H9 (cell line): ENCODE results near the gene FOXI2. TPM values are rescaled to one million over a fixed set of nuclear protein-coding genes. Genes with fewer than 3 reads are reported as not detected.

ENCODE experiments used
- DNase-seq: peaks from one replicate; pipeline ENCODE4 v3.0.0-alpha.2; 2017
- H2AFZ ChIP-seq: one replicate; pipeline ENCODE4 v1.6.1; 2013; ENCODE audit warnings: mild to moderate bottlenecking, low read length, control low read depth, moderate library complexity
- H2AK5ac ChIP-seq: 2 replicates; pipeline ENCODE4 v1.6.1; 2013; ENCODE audit warnings: low read length, control low read depth, mixed read lengths; ENCODE audit not compliant: insufficient read length
- H2BK120ac ChIP-seq: one replicate; pipeline ENCODE4 v1.6.1; 2013; ENCODE audit warnings: low read depth, mild to moderate bottlenecking, low read length, control low read depth, inconsistent platforms; ENCODE audit not compliant: poor library complexity, severe bottlenecking
- H2BK12ac ChIP-seq: 2 replicates; pipeline ENCODE4 v1.6.1; 2013; ENCODE audit warnings: low read length, control low read depth, mixed read lengths, low read depth; ENCODE audit not compliant: insufficient read length
- H2BK15ac ChIP-seq: 2 replicates; pipeline ENCODE4 v1.6.1; 2013; ENCODE audit warnings: low read depth, low read length, control low read depth
- H2BK20ac ChIP-seq: one replicate; pipeline ENCODE4 v1.6.1; 2013; ENCODE audit warnings: low read depth, mild to moderate bottlenecking, low read length, control low read depth, inconsistent platforms; ENCODE audit not compliant: poor library complexity, severe bottlenecking
- H2BK5ac ChIP-seq: 2 replicates; pipeline ENCODE4 v1.6.1; 2013; ENCODE audit warnings: low read length, control low read depth, mixed read lengths; ENCODE audit not compliant: insufficient read length
- H3K14ac ChIP-seq: 2 replicates; pipeline ENCODE4 v1.6.1; 2013; ENCODE audit warnings: low read length, control low read depth; ENCODE audit not compliant: insufficient read depth
- H3K18ac ChIP-seq: 2 replicates; pipeline ENCODE4 v1.6.1; 2013; ENCODE audit warnings: low read depth, mild to moderate bottlenecking, mixed read lengths, low read length, control low read depth; ENCODE audit not compliant: insufficient read length
- H3K23ac ChIP-seq: 2 replicates; pipeline ENCODE4 v1.6.1; 2013; ENCODE audit warnings: low read length, control low read depth, mixed read lengths, low read depth; ENCODE audit not compliant: insufficient read length
- H3K23me2 ChIP-seq: 2 replicates; pipeline ENCODE4 v1.6.1; 2013; ENCODE audit warnings: low read depth, mild to moderate bottlenecking, mixed read lengths, low read length, control low read depth; ENCODE audit not compliant: insufficient read length, poor library complexity, severe bottlenecking
- H3K27ac ChIP-seq: 2 replicates; pipeline ENCODE4 v1.5.1; 2013; ENCODE audit warnings: low read length, control low read depth, mixed read lengths, low read depth; ENCODE audit not compliant: insufficient read length
- H3K27me3 ChIP-seq: 2 replicates; pipeline ENCODE4 v1.6.1; 2013; ENCODE audit warnings: low read length, control low read depth, inconsistent platforms; ENCODE audit not compliant: insufficient read depth
- H3K4ac ChIP-seq: 2 replicates; pipeline ENCODE4 v1.6.1; 2013; ENCODE audit warnings: low read depth, mild to moderate bottlenecking, control low read depth, inconsistent platforms, low read length, moderate library complexity
- H3K4me1 ChIP-seq: 2 replicates; pipeline ENCODE4 v1.6.1; 2013; ENCODE audit warnings: low read length, control low read depth, inconsistent platforms; ENCODE audit not compliant: insufficient read depth
- H3K4me2 ChIP-seq: 2 replicates; pipeline ENCODE4 v1.6.1; 2013; ENCODE audit warnings: low read length, control low read depth, mixed read lengths; ENCODE audit not compliant: insufficient read length, insufficient read depth
- H3K56ac ChIP-seq: 2 replicates; pipeline ENCODE4 v1.6.1; 2013; ENCODE audit warnings: low read depth, mild to moderate bottlenecking, mixed read lengths, low read length, control low read depth; ENCODE audit not compliant: insufficient read length
- H3K79me1 ChIP-seq: 2 replicates; pipeline ENCODE4 v1.6.1; 2013; ENCODE audit warnings: low read depth, mild to moderate bottlenecking, moderate library complexity, low read length, control low read depth, inconsistent platforms; ENCODE audit not compliant: insufficient read depth, poor library complexity, severe bottlenecking
- H3K79me2 ChIP-seq: 2 replicates; pipeline ENCODE4 v1.6.1; 2013; ENCODE audit warnings: low read length, control low read depth, inconsistent platforms; ENCODE audit not compliant: insufficient read depth
- H3K9ac ChIP-seq: 2 replicates; pipeline ENCODE4 v1.6.1; 2013; ENCODE audit warnings: low read length, control low read depth, mixed read lengths; ENCODE audit not compliant: insufficient read length; ENCODE audit errors: extremely low read depth
- H3K9me3 ChIP-seq: one replicate; pipeline ENCODE4 v1.6.1; 2013; ENCODE audit warnings: low read depth, low read length, inconsistent platforms; ENCODE audit not compliant: control insufficient read depth
- H3T11ph ChIP-seq: one replicate; pipeline ENCODE4 v1.6.1; 2013; ENCODE audit warnings: mild to moderate bottlenecking, low read length, control low read depth, inconsistent platforms
- H4K20me1 ChIP-seq: one replicate; pipeline ENCODE4 v1.6.1; 2013; ENCODE audit not compliant: control insufficient read depth, insufficient read length, insufficient read depth
- H4K5ac ChIP-seq: 2 replicates; pipeline ENCODE4 v1.6.1; 2013; ENCODE audit warnings: low read depth, mild to moderate bottlenecking, mixed read lengths, low read length, control low read depth; ENCODE audit not compliant: insufficient read length
- H4K8ac ChIP-seq: replicated peaks from 2 replicates; pipeline ENCODE4 v1.6.1; 2013; ENCODE audit warnings: low read length, control low read depth, mixed read lengths, low read depth; ENCODE audit not compliant: insufficient read length
- H4K91ac ChIP-seq: 2 replicates; pipeline ENCODE4 v1.6.1; 2013; ENCODE audit warnings: low read depth, mild to moderate bottlenecking, moderate library complexity, mixed read lengths, low read length, control low read depth; ENCODE audit not compliant: insufficient read length
- H3K27ac Mint-ChIP-seq, 3 experiments: 2 replicates in 2 of 3; 3 replicates in 1 of 3; pipeline ENCODE4 v1.8.0; 2020 to 2021; ENCODE audit warnings: mixed read lengths in 3 of 3, mild to moderate bottlenecking in 1 of 3, moderate library complexity in 1 of 3
- H3K27me3 Mint-ChIP-seq: 2 replicates; pipeline ENCODE4 v1.8.0; 2021; ENCODE audit warnings: low read depth, mild to moderate bottlenecking, moderate library complexity, mixed read lengths
- H3K36me3 Mint-ChIP-seq, 3 experiments: 2 replicates in 2 of 3; 3 replicates in 1 of 3; pipeline ENCODE4 v1.8.0; 2020 to 2021; ENCODE audit warnings: low read depth in 3 of 3, mixed read lengths in 3 of 3; ENCODE audit not compliant: insufficient read depth in 1 of 3
- H3K4me1 Mint-ChIP-seq, 2 experiments: 2 replicates each; pipeline ENCODE4 v1.8.0; 2020; ENCODE audit warnings: mixed read lengths in 2 of 2
- H3K4me3 Mint-ChIP-seq, 2 experiments: 2 replicates in 1 of 2; 3 replicates in 1 of 2; pipeline ENCODE4 v1.8.0; 2020 to 2021; ENCODE audit warnings: mild to moderate bottlenecking in 2 of 2, mixed read lengths in 2 of 2, moderate library complexity in 1 of 2
- H3K9me3 Mint-ChIP-seq, 2 experiments: 2 replicates in 1 of 2; 3 replicates in 1 of 2; pipeline ENCODE4 v1.8.0; 2020; ENCODE audit warnings: mild to moderate bottlenecking in 2 of 2, mixed read lengths in 2 of 2, moderate library complexity in 1 of 2
- WGBS: extraction: QIAGEN DNeasy Blood & Tissue Kit; methylation state at CpG from one replicate; pipeline ENCODE4 v1.1.7; 2013; ENCODE audit warnings: missing lambda C conversion rate, low lambda C conversion rate, mixed read lengths; ENCODE audit not compliant: insufficient read length; ENCODE audit errors: extremely low coverage; 5-methylcytosine and 5-hydroxymethylcytosine counted together
- total RNA-seq: library from RNA; stranded (reverse); gene quantifications from 2 replicates; pipeline ENCODE4 v1.2.1, GENCODE V29; 2021
- TF ChIP-seq, protein P1 (sequence below): fragments of 200-600 bp; sonication (generic); conservative IDR thresholded peaks from 3 replicates; pipeline ENCODE4 v1.8.0; 2021; ENCODE audit warnings: antibody characterized with exemption, mild to moderate bottlenecking

The FOXI2 gene
- total RNA-seq, 1 experiment from 2014 or later = 0.42 TPM

DNA sequence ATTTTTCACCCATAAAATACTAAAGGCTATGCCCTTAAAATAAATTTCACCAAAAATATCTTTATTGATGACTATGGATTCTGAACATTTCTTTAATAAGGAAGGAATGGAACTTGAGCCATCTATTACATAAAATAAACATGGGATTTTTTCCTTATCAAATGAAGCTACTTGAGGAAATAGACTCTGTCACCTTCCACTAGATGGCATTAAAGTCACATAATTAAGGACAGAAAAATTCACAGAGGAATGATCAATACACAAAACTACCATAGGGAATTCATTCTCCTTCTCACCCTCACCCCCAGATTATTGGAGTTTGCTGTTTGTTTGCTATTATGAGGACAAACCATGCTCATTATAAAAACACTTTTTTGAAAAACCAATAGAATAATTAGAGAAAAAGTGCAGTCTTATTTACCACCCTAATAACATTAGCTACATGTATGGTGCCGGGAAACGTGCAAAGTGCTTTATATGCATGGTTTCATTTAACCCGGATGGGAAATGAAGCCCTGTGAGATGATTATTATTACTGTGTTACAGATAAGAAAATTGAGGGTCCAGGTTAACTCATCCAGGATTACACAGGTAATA lies 21.1 kb upstream of the FOXI2 start:
- Histone ChIP-seq H3K27me3 (no peaks in the 10 kb centered on the region; the same call in 1 of the 2 replicates), H3K14ac (no peak overlapping the region), H2BK12ac (no peak overlapping the region), H4K8ac (no peak overlapping the region), H2BK120ac (no peak overlapping the region), H3K4ac (no peak overlapping the region), H3K4me1 (no peaks in the 10 kb centered on the region), H3K79me1 (no peaks in the 10 kb centered on the region), H2BK20ac (no peak overlapping the region), H3T11ph (no peak overlapping the region), H4K20me1 (no peaks in the 10 kb centered on the region), H3K9ac (no peak overlapping the region), H3K4me2 (no peak overlapping the region), H3K27ac (no peak overlapping the region), H3K9me3 (no peaks in the 10 kb centered on the region), H2AK5ac (no peak overlapping the region), H3K79me2 (no peaks in the 10 kb centered on the region), H3K18ac (no peak overlapping the region), H3K23me2 (no peaks in the 10 kb centered on the region), H3K56ac (no peak overlapping the region), H4K91ac (no peak overlapping the region), H2BK5ac (no peak overlapping the region), H2AFZ (no peak overlapping the region), H2BK15ac (no peak overlapping the region), H3K23ac (no peak overlapping the region), H4K5ac (no peak overlapping the region)
- no peak overlapping the region for H3K27ac Mint-ChIP-seq
- H3K4me3 Mint-ChIP-seq = no peak overlapping the region
- peaks cover 3 to 6% of the 10 kb centered on the region in 2 experiments; a peak in 4 of 5 replicates for H3K9me3 Mint-ChIP-seq
- DNase-seq = no peak
- no peaks in the 10 kb centered on the region for H3K36me3 Mint-ChIP-seq
- H3K4me1 Mint-ChIP-seq = peaks cover 2 to 6% of the 10 kb centered on the region in 2 experiments; a peak in 3 of 4 replicates
- no CpG with 5 or more reads among the region's 3 CpGs for WGBS
- no peaks in the 10 kb centered on the region; the same call in none of the 2 replicates for H3K27me3 Mint-ChIP-seq
- TF ChIP-seq, protein P1, sequence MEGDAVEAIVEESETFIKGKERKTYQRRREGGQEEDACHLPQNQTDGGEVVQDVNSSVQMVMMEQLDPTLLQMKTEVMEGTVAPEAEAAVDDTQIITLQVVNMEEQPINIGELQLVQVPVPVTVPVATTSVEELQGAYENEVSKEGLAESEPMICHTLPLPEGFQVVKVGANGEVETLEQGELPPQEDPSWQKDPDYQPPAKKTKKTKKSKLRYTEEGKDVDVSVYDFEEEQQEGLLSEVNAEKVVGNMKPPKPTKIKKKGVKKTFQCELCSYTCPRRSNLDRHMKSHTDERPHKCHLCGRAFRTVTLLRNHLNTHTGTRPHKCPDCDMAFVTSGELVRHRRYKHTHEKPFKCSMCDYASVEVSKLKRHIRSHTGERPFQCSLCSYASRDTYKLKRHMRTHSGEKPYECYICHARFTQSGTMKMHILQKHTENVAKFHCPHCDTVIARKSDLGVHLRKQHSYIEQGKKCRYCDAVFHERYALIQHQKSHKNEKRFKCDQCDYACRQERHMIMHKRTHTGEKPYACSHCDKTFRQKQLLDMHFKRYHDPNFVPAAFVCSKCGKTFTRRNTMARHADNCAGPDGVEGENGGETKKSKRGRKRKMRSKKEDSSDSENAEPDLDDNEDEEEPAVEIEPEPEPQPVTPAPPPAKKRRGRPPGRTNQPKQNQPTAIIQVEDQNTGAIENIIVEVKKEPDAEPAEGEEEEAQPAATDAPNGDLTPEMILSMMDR = peak; percentile 77
